HL-60 (cell line): ENCODE data around the gene CFAP251.

Source experiments
- DNase-seq, 2 experiments: peaks; one replicate each; pipeline ENCODE4 v3.0.0-alpha.2; 2010 to 2020; ENCODE audit warnings: low read depth in 1 of 2, low spot score in 1 of 2
- H3K27ac ChIP-seq: fragments of 250-450 bp; sonication (Bioruptor Pico); replicated peaks from 2 replicates; pipeline ENCODE4 v1.5.1; 2020; ENCODE audit warnings: mild to moderate bottlenecking, moderate library complexity
- H3K27me3 ChIP-seq: fragments of 250-450 bp; sonication (Bioruptor Pico); 2 replicates; pipeline ENCODE4 v1.5.1; 2021; ENCODE audit warnings: mild to moderate bottlenecking, moderate library complexity; ENCODE audit not compliant: insufficient read depth, poor library complexity, severe bottlenecking
- H3K4me3 ChIP-seq: replicated peaks from 2 replicates; pipeline ENCODE4 v1.5.1; 2011; ENCODE audit warnings: mild to moderate bottlenecking, control low read depth, low read length; ENCODE audit not compliant: insufficient read depth
- CTCF ChIP-seq: IDR thresholded peaks from one replicate; pipeline ENCODE4 v1.5.1; 2011; ENCODE audit warnings: low read length, control low read depth, inconsistent platforms; ENCODE audit not compliant: insufficient read depth
- GABPA ChIP-seq: IDR thresholded peaks from 2 replicates; pipeline ENCODE4 v1.6.1; 2012; ENCODE audit warnings: low read depth
- POLR2AphosphoS5 ChIP-seq: IDR thresholded peaks from 2 replicates; pipeline ENCODE4 v1.6.1; 2012; ENCODE audit warnings: low read depth
- REST ChIP-seq: IDR thresholded peaks from 2 replicates; pipeline ENCODE4 v1.6.1; 2012; ENCODE audit warnings: low read depth; ENCODE audit not compliant: insufficient replicate concordance
- SPI1 ChIP-seq: IDR thresholded peaks from 2 replicates; pipeline ENCODE4 v1.6.1; 2012; ENCODE audit warnings: low read depth, mild to moderate bottlenecking, borderline replicate concordance

Gene CFAP251

DNA sequence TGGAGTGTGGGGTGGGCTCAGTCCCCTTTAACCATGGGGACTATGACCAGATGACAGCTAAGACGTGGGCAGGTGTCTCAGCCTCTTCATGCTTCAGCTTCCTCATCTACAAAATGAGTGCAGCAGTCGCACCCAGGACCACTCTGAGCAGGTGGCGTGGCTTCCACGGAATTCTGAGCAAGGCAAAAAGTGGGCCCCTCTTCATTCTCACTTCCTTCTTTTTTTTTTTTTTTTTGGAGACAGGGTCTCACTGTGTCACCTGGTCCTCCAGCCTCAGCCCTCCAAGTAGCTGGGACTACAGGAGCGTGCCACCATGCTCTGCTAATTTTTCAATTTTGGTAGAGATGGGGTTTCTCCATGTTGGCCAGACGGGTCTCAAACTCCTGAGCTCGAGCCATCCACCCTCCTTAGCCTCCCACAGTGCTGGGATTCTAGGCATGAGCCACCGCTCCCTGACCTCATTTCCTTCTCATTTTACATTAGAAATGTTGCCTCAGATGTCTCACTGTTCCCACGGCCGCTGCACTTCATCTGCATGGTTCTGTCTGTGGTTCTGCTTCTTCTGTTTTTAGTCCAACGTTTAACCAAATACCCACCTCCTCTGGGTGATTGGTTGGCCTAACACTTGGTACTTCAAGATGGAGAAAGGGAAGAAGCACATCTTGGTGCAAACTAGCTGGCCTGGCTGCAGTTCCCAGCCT, 61.9 kb downstream of the CFAP251 start:
- DNase-seq: peak; percentile 35 to 67
- no peak overlapping the region for H3K4me3 ChIP-seq
- TF ChIP-seq POLR2AphosphoS5 (no peak), REST (no peak), GABPA (no peak), SPI1 (peak; percentile 9; the same call in 1 of the 2 replicates), CTCF (no peak)
- no peak overlapping the region for H3K27ac ChIP-seq
- no peaks in the 10 kb centered on the region for H3K27me3 ChIP-seq

GRCh38 chr12:121980892-121981272, 62.5 kb downstream of the CFAP251 start:
- no peak for DNase-seq
- TF ChIP-seq CTCF (no peak), REST (no peak), GABPA (no peak), POLR2AphosphoS5 (no peak)
- H3K27ac ChIP-seq: no peak overlapping the region

DNA sequence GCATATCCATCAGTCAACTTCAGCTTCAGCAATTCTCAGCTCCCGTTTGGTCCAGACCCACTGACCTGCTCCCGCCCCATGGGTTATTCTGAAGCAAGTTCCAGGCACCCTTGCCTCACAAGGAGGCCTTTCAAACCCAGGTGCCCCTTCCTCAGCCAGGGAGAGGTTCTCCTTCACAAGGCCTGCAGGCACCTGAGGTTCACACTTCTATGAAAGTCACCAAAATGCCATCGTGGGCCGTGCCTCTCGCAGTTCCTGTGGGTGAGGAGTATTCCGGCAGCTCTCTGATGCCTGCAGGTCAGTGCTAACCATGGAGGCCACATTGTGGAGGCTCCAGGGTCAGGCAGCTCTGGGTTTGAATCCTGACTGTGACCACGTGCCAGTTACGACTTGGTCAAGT, 63.1 kb downstream of the CFAP251 start:
- no peak overlapping the region for H3K27ac ChIP-seq
- no peak overlapping the region for H3K4me3 ChIP-seq
- TF ChIP-seq GABPA: no peak
- no peak for TF ChIP-seq CTCF
- TF ChIP-seq REST: no peak
- no peaks in the 10 kb centered on the region for H3K27me3 ChIP-seq
- DNase-seq: no peak

More at GRCh38 chr12:121980892-121981272, 62.5 kb downstream of the CFAP251 start:
- Histone ChIP-seq H3K27me3 (no peaks in the 10 kb centered on the region), H3K4me3 (no peak overlapping the region)
